Neural progenitor cell (in vitro differentiated cells): ENCODE measurements around the gene CLEC4G. TPM values are rescaled to one million over a fixed set of nuclear protein-coding genes. Genes with fewer than 3 reads are reported as not detected.

Source experiments
- DNase-seq: peaks from one replicate; pipeline ENCODE4 v3.0.0-alpha.2; 2016; ENCODE audit warnings: low spot score
- H2AFZ ChIP-seq: fragments of 200-600 bp; sonication (generic); replicated peaks from 2 replicates; pipeline ENCODE4 v1.6.1; 2016; ENCODE audit warnings: antibody characterized with exemption
- H3F3A ChIP-seq: fragments of 200-600 bp; sonication (generic); 2 replicates; pipeline ENCODE4 v1.6.1; 2016; ENCODE audit warnings: antibody characterized with exemption, low read depth
- H3K27ac ChIP-seq: fragments of 200-600 bp; sonication (generic); 2 replicates; pipeline ENCODE4 v1.5.1; 2016; ENCODE audit warnings: mild to moderate bottlenecking
- H3K27me3 ChIP-seq: fragments of 200-600 bp; sonication (generic); 2 replicates; pipeline ENCODE4 v1.6.1; 2016; ENCODE audit warnings: mild to moderate bottlenecking, moderate library complexity
- H3K36me3 ChIP-seq: fragments of 200-600 bp; sonication (generic); 2 replicates; pipeline ENCODE4 v1.5.1; 2016
- H3K4me1 ChIP-seq: fragments of 200-600 bp; sonication (generic); 2 replicates; pipeline ENCODE4 v1.6.1; 2016; ENCODE audit warnings: mixed run types
- H3K4me2 ChIP-seq: fragments of 200-600 bp; sonication (generic); 2 replicates; pipeline ENCODE4 v1.6.1; 2016
- H3K4me3 ChIP-seq: fragments of 200-600 bp; sonication (generic); 2 replicates; pipeline ENCODE4 v1.5.1; 2016
- H3K79me2 ChIP-seq: fragments of 200-600 bp; sonication (generic); 2 replicates; pipeline ENCODE4 v1.6.1; 2016; ENCODE audit warnings: low read depth
- H3K9ac ChIP-seq: fragments of 200-600 bp; sonication (generic); 2 replicates; pipeline ENCODE4 v1.6.1; 2016
- H3K9me3 ChIP-seq: fragments of 200-600 bp; sonication (generic); 2 replicates; pipeline ENCODE4 v1.5.1; 2016; ENCODE audit warnings: low read depth
- H4K20me1 ChIP-seq: fragments of 200-600 bp; sonication (generic); 2 replicates; pipeline ENCODE4 v1.6.1; 2016; ENCODE audit warnings: low read depth
- H3K27ac Mint-ChIP-seq: 3 replicates; pipeline ENCODE4 v1.8.0; 2021; ENCODE audit warnings: mixed read lengths
- H3K27me3 Mint-ChIP-seq: 2 replicates; pipeline ENCODE4 v1.8.0; 2022; ENCODE audit warnings: low read depth, mild to moderate bottlenecking, inconsistent platforms, moderate library complexity, mixed read lengths; ENCODE audit not compliant: insufficient read depth
- H3K36me3 Mint-ChIP-seq: 3 replicates; pipeline ENCODE4 v1.8.0; 2021; ENCODE audit warnings: mixed read lengths
- H3K4me1 Mint-ChIP-seq: 3 replicates; pipeline ENCODE4 v1.8.0; 2021; ENCODE audit warnings: mixed read lengths
- H3K4me3 Mint-ChIP-seq: 3 replicates; pipeline ENCODE4 v1.8.0; 2021; ENCODE audit warnings: mild to moderate bottlenecking, moderate library complexity, mixed read lengths
- H3K9me3 Mint-ChIP-seq: 3 replicates; pipeline ENCODE4 v1.8.0; 2020; ENCODE audit warnings: mixed read lengths
- CTCF ChIP-seq: fragments of 200-600 bp; sonication (generic); IDR thresholded peaks from 2 replicates; pipeline ENCODE4 v1.5.1; 2017; ENCODE audit warnings: antibody characterized with exemption, mild to moderate bottlenecking
- EZH2 ChIP-seq: fragments of 200-600 bp; sonication (generic); IDR thresholded peaks from 2 replicates; pipeline ENCODE4 v1.6.1; 2017; ENCODE audit warnings: antibody characterized with exemption, mild to moderate bottlenecking, moderate library complexity
- EZH2phosphoT487 ChIP-seq: fragments of 200-600 bp; sonication (generic); IDR thresholded peaks from 2 replicates; pipeline ENCODE4 v1.6.1; 2017; ENCODE audit warnings: antibody characterized with exemption
- total RNA-seq: library from RNA; depleted of rRNA; stranded (reverse); fragments of >200 nt; gene quantifications from 2 replicates; pipeline ENCODE4 v1.2.3, GENCODE V29; 2015; ENCODE audit warnings: low replicate concordance

Gene CLEC4G
- total RNA-seq, 1 donor from 2014 or later = not detected

GRCh38 chr19:7763696-7764095 lies 31.8 kb upstream of the CLEC4G start:
- no peak for DNase-seq
- Histone ChIP-seq H3K27ac (no peak overlapping the region), H3K4me1 (no peaks in the 10 kb centered on the region), H3K9me3 (peaks cover 7% of the 10 kb centered on the region), H2AFZ (no peak overlapping the region), H3K36me3 (no peaks in the 10 kb centered on the region), H3K79me2 (no peaks in the 10 kb centered on the region), H3K4me3 (no peak overlapping the region), H3K4me2 (no peak overlapping the region), H3K9ac (no peak overlapping the region), H3K27me3 (peaks cover 11% of the 10 kb centered on the region), H3F3A (no peaks in the 10 kb centered on the region), H4K20me1 (no peaks in the 10 kb centered on the region)
- Mint-ChIP-seq H3K27me3 (peaks cover 15% of the 10 kb centered on the region), H3K9me3 (peaks cover 32% of the 10 kb centered on the region), H3K27ac (no peak overlapping the region), H3K4me3 (no peak overlapping the region), H3K36me3 (no peaks in the 10 kb centered on the region), H3K4me1 (no peaks in the 10 kb centered on the region)
- no peak for TF ChIP-seq EZH2phosphoT487
- no peak for TF ChIP-seq EZH2
- TF ChIP-seq CTCF = no peak

GRCh38 chr19:7762719-7763293 lies 30.9 kb upstream of the CLEC4G start, which contains the start of gene CLEC4M:
Gene CLEC4M (plus strand): TSS chr19:7763243. CDS start chr19:7763267, 24 bp downstream.
- Histone ChIP-seq H3K9ac (no peak within 1 kb of the TSS), H3K27ac (no peak within 1 kb of the TSS), H3K9me3 (peaks cover 7% of the 10 kb centered on the region), H3K4me3 (no peak within 1 kb of the TSS), H2AFZ (no peak within 1 kb of the TSS), H3K36me3 (no peaks in the 10 kb centered on the region), H3K27me3 (peaks cover 11% of the 10 kb centered on the region), H4K20me1 (no peaks in the 10 kb centered on the region), H3F3A (no peaks in the 10 kb centered on the region), H3K4me1 (no peaks in the 10 kb centered on the region), H3K4me2 (no peak within 1 kb of the TSS), H3K79me2 (no peaks in the 10 kb centered on the region)
- no peak for TF ChIP-seq CTCF
- no peak for TF ChIP-seq EZH2
- TF ChIP-seq EZH2phosphoT487 = no peak
- no peak for DNase-seq
- H3K4me3 Mint-ChIP-seq = no peak within 1 kb of the TSS
- no peaks in the 10 kb centered on the region for H3K4me1 Mint-ChIP-seq
- peaks cover 36% of the 10 kb centered on the region for H3K9me3 Mint-ChIP-seq
- H3K27me3 Mint-ChIP-seq = peaks cover 15% of the 10 kb centered on the region
- H3K36me3 Mint-ChIP-seq = no peaks in the 10 kb centered on the region
- H3K27ac Mint-ChIP-seq = no peak within 1 kb of the TSS

GRCh38 chr19:7759156-7759555 lies 27.2 kb upstream of the CLEC4G start:
- no peak overlapping the region for H3K4me2 ChIP-seq
- H3K9me3 ChIP-seq = peaks cover 17% of the 10 kb centered on the region
- Mint-ChIP-seq H3K36me3 (no peaks in the 10 kb centered on the region), H3K4me3 (no peak overlapping the region), H3K9me3 (peaks cover 40% of the 10 kb centered on the region), H3K27me3 (peaks cover 19% of the 10 kb centered on the region), H3K4me1 (no peaks in the 10 kb centered on the region), H3K27ac (no peak overlapping the region)
- H3K4me3 ChIP-seq = no peak overlapping the region
- no peak overlapping the region for H2AFZ ChIP-seq
- H3K4me1 ChIP-seq = no peaks in the 10 kb centered on the region
- no peaks in the 10 kb centered on the region for H3F3A ChIP-seq
- H3K36me3 ChIP-seq = no peaks in the 10 kb centered on the region
- H4K20me1 ChIP-seq = no peaks in the 10 kb centered on the region
- H3K9ac ChIP-seq = no peak overlapping the region
- TF ChIP-seq CTCF = no peak
- TF ChIP-seq EZH2phosphoT487 = no peak
- TF ChIP-seq EZH2 = no peak
- no peak for DNase-seq
- no peaks in the 10 kb centered on the region for H3K79me2 ChIP-seq
- H3K27ac ChIP-seq = no peak overlapping the region
- H3K27me3 ChIP-seq = no peaks in the 10 kb centered on the region
